SH-SY5Y (cell line): ENCODE results near the gene CRACDL.

Source experiments
- GATA2 ChIP-seq: IDR thresholded peaks from 2 replicates; pipeline ENCODE4 v1.6.1; 2011; ENCODE audit warnings: mild to moderate bottlenecking, low read depth, low read length
- GATA3 ChIP-seq: IDR thresholded peaks from 2 replicates; pipeline ENCODE4 v1.6.1; 2011; ENCODE audit warnings: low read depth, mild to moderate bottlenecking, low read length, moderate library complexity

The CRACDL gene

DNA sequence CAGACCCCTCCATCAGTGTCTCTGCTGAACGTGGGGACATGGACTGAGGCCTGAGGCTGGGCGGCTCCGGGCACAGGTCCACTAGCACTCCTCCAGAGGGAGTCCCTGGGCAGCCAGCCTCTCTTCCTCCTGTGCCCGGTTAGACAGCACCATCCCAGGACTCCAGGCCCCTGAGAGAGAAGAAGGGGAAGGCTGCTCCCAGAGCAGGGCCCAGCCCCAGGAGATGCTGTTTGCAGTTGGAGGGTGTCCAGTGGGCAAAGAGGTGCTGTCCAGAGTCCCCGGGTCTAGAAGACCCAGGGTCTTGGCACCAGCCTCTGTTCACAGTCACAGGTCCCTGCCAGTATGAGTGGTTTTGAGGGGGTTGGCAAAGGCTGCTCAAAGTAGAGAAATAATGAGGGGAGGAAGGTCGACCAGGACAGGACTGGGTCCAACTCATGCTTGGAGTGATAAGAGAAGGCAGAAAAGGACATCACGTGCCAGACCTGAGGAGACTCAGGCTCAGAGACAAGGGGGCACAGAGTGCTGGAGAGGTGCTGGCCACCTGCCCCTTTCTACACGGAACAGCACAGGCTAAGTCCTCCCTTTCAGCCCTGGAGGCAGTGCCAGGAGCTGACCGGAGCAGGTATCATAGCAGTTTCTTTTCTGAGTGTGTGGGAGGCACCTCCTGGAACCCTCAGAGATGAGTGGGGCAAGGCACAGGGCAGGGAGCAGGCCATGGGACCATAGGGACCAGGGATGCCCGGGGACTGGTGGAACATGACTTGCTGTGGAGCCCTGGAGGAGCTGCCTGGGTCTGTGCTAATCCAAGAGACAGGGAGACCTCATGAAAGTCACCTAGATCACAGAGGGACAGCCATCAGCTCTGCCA, 21.1 kb downstream of the CRACDL start:
- TF ChIP-seq GATA3 = no peak
- no peak for TF ChIP-seq GATA2

DNA sequence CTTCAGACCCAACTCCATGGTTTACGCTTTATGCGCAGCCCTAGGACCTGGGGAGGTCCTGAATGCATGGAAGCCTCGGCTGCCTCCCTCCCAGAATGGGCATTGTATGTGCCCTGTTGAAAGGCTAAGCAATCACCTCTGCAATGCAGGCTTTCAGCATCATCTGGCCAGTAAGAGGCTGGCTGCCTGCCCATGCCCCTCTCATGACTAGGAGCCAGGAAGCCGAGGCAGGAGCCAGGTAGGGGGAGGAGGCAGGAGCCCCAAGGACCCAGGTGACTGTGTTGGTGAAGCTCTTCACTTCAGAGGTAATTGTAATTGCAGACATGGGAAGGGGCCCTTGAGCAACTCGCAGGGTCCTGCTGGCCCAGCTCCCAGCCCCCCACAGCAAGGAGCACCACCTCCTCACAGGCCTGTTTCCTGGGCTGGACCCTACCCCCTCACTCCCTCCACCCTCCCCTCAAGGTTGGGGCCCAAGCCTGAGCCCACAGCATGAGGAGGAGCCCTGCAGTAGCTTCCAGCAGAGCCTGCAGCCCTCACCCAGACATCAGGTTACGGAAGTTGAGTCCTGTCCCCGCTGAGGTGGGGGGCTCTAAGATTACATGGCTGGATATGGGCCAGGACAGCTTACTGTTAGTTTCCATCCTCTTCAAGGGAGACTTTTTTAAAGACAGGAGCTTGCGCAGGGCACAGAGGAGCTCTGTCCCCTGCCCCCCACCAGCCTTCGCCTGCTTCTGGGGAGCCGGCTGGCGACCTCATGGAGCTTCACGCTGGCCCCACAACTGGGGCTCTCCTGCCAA, 21.9 kb downstream of the CRACDL start:
- TF ChIP-seq GATA2 (no peak), GATA3 (no peak)

GRCh38 chr2:98912957-98913915, 22.8 kb downstream of the CRACDL start:
- TF ChIP-seq GATA2 (no peak), GATA3 (no peak)

GRCh38 chr2:98912221-98912851, 23.7 kb downstream of the CRACDL start:
- TF ChIP-seq GATA3 = no peak
- TF ChIP-seq GATA2 = no peak

- TF ChIP-seq GATA2 (no peak), GATA3 (no peak)
Measured at GRCh38 chr2:98911376-98912154, 24.5 kb downstream of the CRACDL start.

DNA sequence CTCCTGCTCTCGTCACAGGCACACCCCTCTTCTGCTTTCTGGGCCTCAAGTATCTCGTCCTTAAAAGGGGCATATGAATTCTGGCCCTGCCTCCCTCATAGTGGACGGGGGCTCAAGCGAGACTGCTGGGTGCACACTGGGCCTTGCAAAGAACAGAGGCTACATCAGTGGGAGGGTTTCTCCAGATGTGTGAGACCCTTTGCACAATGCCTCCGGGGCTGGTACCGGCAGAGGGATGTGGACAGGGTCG, 25.0 kb downstream of the CRACDL start:
- TF ChIP-seq GATA3 (no peak), GATA2 (no peak)

DNA sequence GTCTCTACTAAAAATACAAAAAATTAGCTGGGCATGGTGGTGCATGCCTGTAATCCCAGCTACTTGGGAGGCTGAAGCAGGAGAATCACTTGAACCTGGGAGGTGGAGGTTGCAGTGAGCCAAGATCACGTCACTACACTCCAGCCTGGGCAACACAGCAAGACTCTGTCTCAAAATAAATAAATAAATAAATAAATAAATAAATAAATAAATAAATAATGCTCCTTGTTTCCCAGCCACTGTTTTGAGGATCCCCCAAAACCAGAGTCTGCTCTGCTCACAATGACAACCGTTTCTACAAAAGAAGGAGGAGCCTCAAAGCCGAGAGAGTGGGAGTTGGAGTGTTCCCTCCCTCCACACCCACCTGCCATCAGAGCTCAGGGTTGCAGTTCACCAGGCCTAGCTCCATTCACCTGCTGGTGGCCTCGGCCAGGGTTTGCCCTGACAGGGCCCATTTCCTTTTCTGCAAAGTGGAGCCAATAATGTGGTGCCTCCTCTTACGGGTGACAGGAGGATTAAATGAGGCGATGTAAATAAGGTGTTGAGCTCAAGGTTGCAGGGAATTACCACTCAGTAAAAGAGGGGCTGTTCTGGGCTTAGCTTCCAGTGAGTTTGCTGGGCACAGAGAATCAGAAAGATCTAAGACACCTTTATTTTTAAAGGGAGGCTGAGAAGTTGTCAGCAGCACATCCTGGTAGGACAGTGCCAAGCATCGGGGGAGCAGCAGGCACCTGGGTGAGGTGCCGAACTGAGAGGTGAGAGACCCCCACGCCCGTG, 25.5 kb downstream of the CRACDL start:
- TF ChIP-seq GATA3 = no peak
- TF ChIP-seq GATA2 = no peak

DNA sequence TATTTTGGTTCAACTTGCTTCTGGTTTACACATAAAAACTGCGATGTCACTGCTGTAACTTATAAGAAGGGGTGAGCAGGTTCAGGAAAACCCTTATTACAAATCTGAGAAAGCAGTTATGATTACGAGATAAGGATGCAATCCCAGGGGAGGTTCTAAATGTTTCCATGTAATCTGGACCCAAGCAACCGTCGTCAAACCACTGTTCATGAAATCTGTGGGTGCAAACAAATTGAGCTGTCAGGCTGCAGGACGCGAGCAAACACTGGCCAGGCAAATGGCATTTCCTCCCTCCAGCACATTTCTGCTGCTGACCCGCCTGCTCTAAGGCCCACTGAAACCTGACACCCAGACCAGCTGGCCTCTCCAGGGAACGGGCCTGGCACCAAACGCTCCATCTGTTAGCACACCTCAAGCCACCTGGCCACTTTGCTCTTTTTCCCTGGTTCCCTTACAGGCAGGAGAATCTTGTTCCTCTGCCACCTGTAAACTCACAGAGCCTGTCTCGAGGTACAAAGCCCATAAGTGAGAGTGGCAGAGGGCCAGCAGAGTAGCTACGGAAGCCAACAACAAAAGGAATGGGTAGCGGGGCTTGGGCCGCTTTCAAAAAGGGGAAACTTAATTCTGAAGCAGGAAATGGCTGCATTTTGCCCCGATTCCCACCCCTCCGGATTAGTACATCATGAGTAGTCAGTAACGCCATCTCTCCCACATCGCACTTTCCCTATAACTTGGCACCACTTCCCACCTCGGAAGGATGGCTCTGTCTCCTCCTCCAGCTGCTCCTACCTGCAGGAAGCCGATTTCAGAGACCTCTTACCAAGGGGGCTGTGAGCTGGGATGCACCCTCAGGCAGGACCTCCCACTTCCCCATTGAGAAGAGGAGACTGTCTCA, 26.5 kb downstream of the CRACDL start:
- TF ChIP-seq GATA2 = peak; percentile 54
- no peak for TF ChIP-seq GATA3

- TF ChIP-seq GATA3 = no peak
Measured at GRCh38 chr2:98908931-98909316, 27.1 kb downstream of the CRACDL start.

GRCh38 chr2:98907966-98908905, 27.8 kb downstream of the CRACDL start:
- TF ChIP-seq GATA2 (peak; percentile 76), GATA3 (no peak)
